SKM-1 treated with dmso at 0.1 percent for 144 hours (cell line): ENCODE data around the gene RAB6B.

ENCODE experiments used
- DNase-seq: peaks from one replicate; lab custom pipeline; 2025; ENCODE audit not compliant: unreplicated experiment; lab: John Stamatoyannopoulos, UW

Gene RAB6B

DNA sequence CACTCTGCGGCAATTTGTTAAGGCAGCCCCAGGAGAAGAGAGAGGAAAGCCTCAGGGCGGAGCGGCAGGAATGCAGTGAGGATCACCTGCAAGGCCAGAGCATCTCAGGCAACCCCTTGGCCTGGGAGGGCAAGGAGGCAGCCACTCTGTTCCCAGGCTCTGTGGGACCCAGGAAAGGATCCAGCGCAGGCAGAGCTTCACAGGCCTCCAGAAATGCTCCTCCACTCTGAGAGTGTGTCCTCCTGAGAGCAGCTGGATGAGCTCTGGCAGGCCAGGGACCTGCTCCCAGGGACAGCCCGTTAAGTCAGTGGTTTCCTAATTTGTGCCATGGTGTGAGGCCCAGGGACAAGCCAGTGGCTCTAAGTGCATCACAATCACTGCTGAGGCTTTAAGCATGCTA lies 35.2 kb downstream of the RAB6B start:
- DNase-seq = no peak

DNA sequence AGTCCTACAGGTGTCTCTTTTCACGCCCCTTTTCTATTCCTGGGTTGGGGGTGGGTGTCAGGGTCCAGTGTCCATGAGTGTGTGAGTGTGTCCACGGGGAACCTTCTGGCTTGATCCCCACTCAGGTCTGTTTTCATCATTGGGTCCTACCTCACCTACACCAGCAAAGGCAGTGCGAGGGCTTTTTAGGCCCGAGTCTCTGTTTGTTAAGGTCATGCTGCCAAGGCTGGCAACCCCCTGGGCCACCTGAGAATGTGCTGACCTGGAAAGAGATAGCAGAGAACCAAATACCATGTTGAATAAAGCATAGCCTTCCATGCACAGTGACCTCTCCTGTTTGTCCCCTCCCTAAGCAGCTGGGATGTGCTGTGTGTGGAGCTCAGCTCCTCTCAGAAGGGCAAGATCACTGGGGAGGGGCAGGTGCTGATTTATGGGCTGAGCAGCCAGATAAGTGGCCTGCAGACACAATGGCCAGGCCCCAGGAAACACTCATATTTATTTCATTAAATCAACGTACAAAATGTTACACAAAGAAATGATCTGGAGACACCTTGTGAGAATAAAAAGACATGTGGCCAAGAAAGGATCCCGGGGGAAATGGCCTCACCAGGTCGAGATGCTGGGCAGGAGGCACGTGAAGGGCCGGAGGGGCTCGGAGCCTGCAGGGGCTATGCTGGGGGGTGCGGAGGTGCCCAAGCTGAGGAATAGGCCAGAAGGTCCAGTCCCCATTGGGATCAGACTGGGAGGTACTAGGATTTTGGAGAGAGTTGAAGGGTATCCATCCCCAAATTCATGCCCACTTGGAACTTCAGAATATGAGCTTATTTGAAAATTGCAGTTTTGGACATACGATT lies 36.1 kb downstream of the RAB6B start:
- no peak for DNase-seq

DNA sequence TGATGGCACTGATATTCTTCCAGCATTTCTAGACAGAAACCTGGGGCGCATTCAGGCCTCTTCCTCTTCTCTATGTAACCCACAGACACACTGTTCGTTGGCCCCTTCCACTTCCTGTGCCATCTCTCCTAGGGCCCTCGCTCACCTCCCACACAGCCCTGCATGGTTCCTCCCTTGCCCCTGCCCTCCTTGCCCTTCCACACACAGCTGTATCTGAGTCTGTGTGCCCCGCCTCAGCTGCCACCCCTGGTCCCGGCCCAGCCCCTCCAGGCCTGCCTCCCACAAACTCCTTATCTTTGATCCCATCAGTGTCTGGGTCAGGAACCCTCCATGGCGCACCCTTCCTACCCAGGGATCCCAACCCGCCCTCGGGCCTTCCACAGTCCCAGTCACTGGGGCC lies 37.9 kb downstream of the RAB6B start:
- peak; percentile 60 for DNase-seq

DNA sequence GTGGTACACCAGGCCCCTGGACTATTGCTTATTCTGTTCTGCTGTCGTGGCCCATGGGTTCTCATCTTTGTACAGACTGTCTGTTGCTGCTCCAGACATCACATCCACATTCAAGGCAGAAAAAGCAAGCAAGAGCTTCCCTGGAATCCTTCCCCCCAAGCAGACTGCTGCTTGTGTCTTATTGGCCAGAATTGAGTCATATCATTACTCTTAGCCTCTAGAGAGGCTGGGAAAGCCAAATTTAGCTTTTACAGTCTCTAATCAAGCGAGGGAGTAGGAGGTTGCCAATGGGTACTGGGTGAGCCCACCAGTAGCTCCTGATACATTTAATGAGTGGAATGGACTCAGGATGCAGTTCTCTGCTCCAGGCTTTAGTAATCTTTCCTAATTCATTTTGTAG lies 39.4 kb downstream of the RAB6B start:
- no peak for DNase-seq

GRCh38 chr3:133855772-133856171 lies 39.9 kb downstream of the RAB6B start:
- no peak for DNase-seq

- no peak for DNase-seq
These were observed 40.7 kb downstream of the RAB6B start for GRCh38 chr3:133855002-133855370.

GRCh38 chr3:133854264-133855001 lies 41.2 kb downstream of the RAB6B start:
- DNase-seq = no peak

DNA sequence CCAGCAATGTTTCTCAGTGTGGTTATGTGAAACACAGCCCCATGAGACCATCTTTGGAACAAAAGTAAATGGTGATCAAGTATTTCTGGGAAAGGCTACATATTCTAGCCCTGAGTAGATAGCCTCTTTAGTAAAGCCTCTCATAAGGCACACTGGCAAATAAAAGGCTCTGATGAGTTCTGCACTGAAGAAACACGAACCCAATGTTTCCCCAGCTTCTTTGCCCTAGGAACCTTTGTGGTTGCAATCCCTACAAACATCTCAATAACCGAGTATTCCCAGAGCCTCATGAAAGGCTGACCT lies 41.8 kb downstream of the RAB6B start:
- no peak for DNase-seq

- DNase-seq = no peak
These were observed 42.4 kb downstream of the RAB6B start for GRCh38 chr3:133853063-133853924.

GRCh38 chr3:133851931-133852330 lies 43.8 kb downstream of the RAB6B start:
- no peak for DNase-seq

- no peak for DNase-seq
These were observed 44.3 kb downstream of the RAB6B start for GRCh38 chr3:133851266-133851906.

DNA sequence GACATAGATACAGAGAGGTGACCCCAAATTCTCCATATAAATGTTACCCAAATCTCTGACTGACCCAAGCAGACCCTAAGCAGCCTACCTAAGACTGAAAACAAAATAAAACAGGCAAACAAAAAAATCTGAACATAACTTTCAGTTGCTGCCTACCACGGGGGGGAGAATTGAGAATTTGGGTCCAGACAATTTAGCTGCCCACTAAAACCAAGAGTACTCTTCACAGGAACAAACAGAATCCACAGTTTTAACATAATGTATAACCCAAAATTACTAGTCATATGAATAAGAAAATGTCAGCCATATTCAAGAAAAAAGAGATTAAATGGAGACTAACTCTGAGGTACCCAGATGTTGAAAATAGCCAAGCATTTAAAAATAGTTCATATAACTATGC lies 45.6 kb downstream of the RAB6B start:
- no peak for DNase-seq

DNA sequence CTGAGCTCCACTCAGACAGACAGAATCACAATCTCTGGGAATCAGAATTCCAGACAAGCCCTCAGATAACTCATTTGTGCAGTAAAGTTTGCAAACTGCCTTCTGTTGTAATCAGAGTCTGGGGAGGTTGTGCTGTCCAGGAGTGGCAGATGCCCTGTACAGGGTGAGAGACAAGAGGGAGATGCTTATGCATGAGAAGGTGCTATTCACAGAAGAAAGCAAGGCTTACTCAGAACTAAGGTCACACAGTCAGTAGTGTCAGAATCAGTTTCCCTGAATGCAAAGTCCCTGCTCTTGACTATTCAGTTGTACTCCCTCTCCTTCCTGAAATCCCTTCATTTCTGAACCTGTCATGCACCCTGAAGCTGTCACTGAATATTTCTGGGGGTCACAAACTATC lies 46.3 kb downstream of the RAB6B start:
- no peak for DNase-seq

DNA sequence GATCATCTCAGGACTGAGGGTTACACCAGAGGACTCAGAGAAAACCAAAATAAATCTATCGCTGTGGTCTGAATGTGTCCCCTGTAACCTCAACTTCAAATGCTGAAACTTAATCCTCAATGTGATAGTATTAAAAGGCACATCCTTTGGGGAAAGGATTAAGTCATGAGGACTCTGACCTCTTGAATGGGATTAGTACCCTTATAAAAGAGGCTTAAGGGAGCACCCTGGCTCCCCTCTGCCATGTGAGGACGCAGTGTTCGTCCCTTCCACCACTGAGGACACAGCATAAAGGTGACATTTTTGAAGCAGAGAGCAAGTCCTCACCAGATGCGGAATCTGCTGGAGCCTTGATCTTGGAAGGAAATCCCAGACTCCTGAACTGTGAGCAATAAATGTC lies 50.6 kb downstream of the RAB6B start:
- no peak for DNase-seq

DNA sequence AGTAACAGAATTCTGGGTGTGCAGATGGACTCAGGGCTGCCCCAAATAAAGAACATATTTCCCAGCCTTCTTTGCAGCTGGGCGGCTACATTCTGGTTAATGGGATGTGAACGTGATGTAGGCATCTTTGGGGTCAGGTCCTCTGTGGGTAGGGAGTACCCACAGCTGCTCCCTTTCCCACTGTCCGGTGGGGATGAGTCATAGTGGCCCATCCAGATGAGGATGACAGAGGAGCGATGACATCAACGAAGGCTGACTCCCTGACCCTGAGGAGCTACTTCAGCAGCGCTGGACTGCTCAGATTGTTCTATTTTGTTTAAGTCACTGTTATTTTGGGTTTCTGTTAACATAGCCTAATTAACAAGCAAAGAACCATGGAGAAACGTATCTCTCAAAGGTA lies 52.0 kb downstream of the RAB6B start:
- DNase-seq = no peak

DNA sequence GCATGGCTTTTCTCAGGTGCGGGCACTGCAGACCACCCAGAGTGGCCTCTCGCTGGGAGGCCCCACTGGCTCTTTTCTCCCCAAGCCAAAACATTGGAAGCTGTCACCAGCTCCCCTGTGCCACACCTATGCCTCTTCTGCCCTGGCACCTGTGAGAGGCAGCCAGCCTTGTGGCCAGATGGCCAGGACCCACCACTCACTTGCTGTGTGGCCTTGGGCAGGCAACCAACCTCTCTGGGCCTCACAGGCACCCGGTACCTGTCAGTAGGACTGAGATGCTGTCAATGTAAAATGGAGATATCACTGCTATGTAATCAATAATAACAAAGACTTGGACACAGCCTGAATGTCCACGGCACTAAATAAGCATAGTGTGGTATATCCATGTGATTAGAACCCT lies 53.5 kb downstream of the RAB6B start:
- DNase-seq = no peak

- no peak for DNase-seq
These were observed 54.5 kb downstream of the RAB6B start for GRCh38 chr3:133841196-133841595.

- no peak for DNase-seq
These were observed 54.9 kb downstream of the RAB6B start for GRCh38 chr3:133840767-133841166.

DNA sequence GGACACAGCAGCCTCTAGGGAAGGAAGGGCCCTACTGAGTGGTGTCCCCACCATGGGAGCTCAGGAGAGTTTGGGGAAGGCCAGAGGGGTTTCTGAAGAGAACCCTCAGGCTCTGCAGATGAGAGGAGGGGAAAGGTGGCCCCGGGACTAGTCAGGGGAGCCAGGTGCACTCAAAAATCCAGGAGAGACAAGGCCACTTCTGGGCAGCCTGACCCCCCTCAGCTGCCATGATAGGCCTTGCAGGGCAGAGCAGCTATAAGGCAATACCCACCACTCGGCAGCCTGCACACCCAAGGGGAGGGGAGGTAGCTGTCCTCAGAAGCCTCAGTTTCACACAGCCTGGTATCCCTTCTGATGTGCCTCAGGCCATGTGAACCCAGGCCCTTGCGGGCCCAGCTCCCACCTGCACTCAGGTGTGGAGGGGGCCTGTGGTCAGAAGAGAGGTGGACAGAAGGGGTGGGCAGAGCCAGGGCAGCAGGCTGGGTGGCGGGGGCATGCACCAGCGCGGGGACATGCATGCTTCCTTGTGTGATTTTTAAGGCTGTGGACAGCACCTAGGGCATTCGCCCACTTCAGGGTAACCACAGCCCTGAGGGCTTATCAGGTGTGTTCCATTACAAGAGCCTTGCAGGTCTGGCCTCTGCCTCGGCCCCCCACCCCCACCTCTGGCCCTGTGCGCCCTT lies 55.5 kb downstream of the RAB6B start:
- no peak for DNase-seq

DNA sequence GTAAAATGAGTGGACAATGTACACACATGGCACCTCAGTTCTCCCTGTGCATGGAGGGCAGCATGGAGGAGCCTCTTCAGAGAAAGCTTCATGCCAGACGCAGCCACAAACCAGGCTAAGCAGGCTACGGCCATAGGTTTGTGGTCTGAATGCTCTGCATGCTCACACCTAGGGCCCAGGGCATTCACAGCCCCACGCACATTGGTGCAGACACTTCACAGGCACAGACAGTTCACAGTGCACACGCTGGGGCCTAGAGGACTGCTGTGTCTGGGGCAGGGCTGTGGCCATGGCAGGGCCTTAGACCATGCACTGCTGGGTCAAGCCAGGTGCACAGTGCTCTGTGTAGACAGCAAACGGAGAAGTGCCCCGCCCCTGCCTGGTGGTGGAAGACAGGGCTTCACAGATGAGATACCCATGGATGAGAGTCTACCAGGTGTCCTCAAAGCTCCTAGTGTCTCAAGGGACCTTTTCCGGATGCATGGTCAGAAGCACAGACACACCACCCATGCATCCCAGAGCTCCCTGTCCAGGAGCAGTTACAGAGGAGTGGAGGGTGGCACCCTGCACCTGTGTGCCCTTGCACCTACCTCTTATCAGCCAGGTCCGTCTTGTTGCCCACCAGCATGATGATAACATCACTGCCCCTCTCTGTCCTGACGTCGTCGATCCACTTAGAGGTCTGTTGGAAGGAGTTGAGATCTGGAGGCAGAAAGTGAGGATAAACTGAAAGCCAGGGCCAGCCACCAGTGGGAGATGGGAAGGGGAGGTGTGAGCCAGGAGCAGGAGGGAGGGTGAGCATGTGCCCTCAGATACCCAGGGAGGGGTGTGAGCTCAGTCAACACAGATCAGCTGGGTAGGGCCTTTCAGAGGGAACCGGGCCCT lies 56.5 kb downstream of the RAB6B start:
- no peak for DNase-seq
